SK-N-SH (cell line): Measurements from ENCODE around the gene GNG4. TPM values are rescaled to one million over a fixed set of nuclear protein-coding genes. Genes with fewer than 3 reads are reported as not detected.

Experiments
- CTCF ChIA-PET: fragments of 300-600, 350-600 bp; formaldehyde crosslinking; extraction: SDS; loops from one replicate; lab custom pipeline; 2021; lab: Yijun Ruan, JAX
- POLR2A ChIA-PET: fragments of 350-600 bp; sonication (Branson Sonifier 250); formaldehyde crosslinking; extraction: SDS; loops from one replicate; lab custom pipeline; 2020; ENCODE audit warnings: antibody characterized with exemption, inconsistent platforms; lab: Yijun Ruan, JAX
- DNase-seq: peaks from one replicate; pipeline ENCODE4 v3.0.0; 2012
- H2AFZ ChIP-seq: fragments of 200-600 bp; sonication (generic); 2 replicates; pipeline ENCODE4 v1.8.1; 2016; ENCODE audit warnings: antibody characterized with exemption, mild to moderate bottlenecking, low read depth
- H3F3A ChIP-seq: fragments of 200-600 bp; sonication (generic); replicated peaks from 2 replicates; pipeline ENCODE3; 2016; ENCODE audit warnings: antibody characterized with exemption, mild to moderate bottlenecking; ENCODE audit not compliant: insufficient read depth
- H3K27ac ChIP-seq, 2 experiments: fragments of 200-500 bp in 1 of 2; fragments of 200-600 bp in 1 of 2; sonication (Bioruptor generic) in 1 of 2; sonication (generic), shearing (Covaris generic) in 1 of 2; 2 replicates each; pipeline versions ENCODE4 v1.5.1 to v1.6.1; 2014 to 2016; ENCODE audit warnings: low read depth in 2 of 2, inconsistent platforms in 1 of 2, low read length in 1 of 2, mild to moderate bottlenecking in 1 of 2, mixed read lengths in 1 of 2
- H3K27me3 ChIP-seq: fragments of 200-600 bp; sonication (generic), shearing (Covaris generic); 2 replicates; pipeline ENCODE4 v1.6.1; 2016; ENCODE audit warnings: mixed run types; ENCODE audit not compliant: insufficient read depth
- H3K36me3 ChIP-seq, 2 experiments: fragments of 200-500 bp in 1 of 2; fragments of 200-600 bp in 1 of 2; sonication (Bioruptor generic) in 1 of 2; sonication (generic) in 1 of 2; replicated peaks in 1 of 2; 2 replicates each; pipeline versions ENCODE3 to v1.5.1; 2014 to 2016; ENCODE audit warnings: low read length in 1 of 2, mild to moderate bottlenecking in 1 of 2; ENCODE audit not compliant: insufficient read depth in 2 of 2, control insufficient read depth in 1 of 2
- H3K4me1 ChIP-seq, 2 experiments: fragments of 200-500 bp in 1 of 2; fragments of 200-600 bp in 1 of 2; sonication (Bioruptor generic) in 1 of 2; sonication (generic), shearing (Covaris generic) in 1 of 2; 2 replicates each; pipeline versions ENCODE4 v1.5.1 to v1.6.1; 2014 to 2016; ENCODE audit warnings: low read depth in 1 of 2, low read length in 1 of 2, mixed run types in 1 of 2; ENCODE audit not compliant: insufficient read depth in 2 of 2, control insufficient read depth in 1 of 2
- H3K4me2 ChIP-seq: fragments of 200-600 bp; sonication (generic), shearing (Covaris generic); 2 replicates; pipeline ENCODE4 v1.6.1; 2017; ENCODE audit warnings: mixed run types
- H3K4me3 ChIP-seq, 2 experiments: fragments of 200-500 bp in 1 of 2; fragments of 200-600 bp in 1 of 2; sonication (Bioruptor generic) in 1 of 2; sonication (generic), shearing (Covaris generic) in 1 of 2; 2 replicates each; pipeline versions ENCODE4 v1.5.1 to v1.8.1; 2014 to 2016; ENCODE audit warnings: low read depth in 2 of 2, inconsistent platforms in 1 of 2, low read length in 1 of 2, mild to moderate bottlenecking in 1 of 2, mixed read lengths in 1 of 2, moderate library complexity in 1 of 2
- H3K79me2 ChIP-seq: fragments of 200-600 bp; sonication (generic); 2 replicates; pipeline ENCODE4 v1.8.1; 2017; ENCODE audit warnings: mild to moderate bottlenecking; ENCODE audit not compliant: insufficient read depth
- H3K9ac ChIP-seq: fragments of 200-600 bp; sonication (generic); 2 replicates; pipeline ENCODE4 v1.6.1; 2017; ENCODE audit warnings: mixed run types
- H3K9me2 ChIP-seq: fragments of 200-600 bp; sonication (generic); 2 replicates; pipeline ENCODE4 v1.6.1; 2017; ENCODE audit warnings: mixed run types
- H3K9me3 ChIP-seq: fragments of 200-600 bp; sonication (generic); 2 replicates; pipeline ENCODE4 v1.6.1; 2017; ENCODE audit warnings: mixed run types, mild to moderate bottlenecking, moderate library complexity
- H4K20me1 ChIP-seq: fragments of 200-600 bp; sonication (generic); 2 replicates; pipeline ENCODE4 v1.6.1; 2017; ENCODE audit warnings: mild to moderate bottlenecking, mixed run types; ENCODE audit not compliant: insufficient read depth
- CHD2 ChIP-seq: fragments of 150-350 bp; IDR thresholded peaks from 2 replicates; pipeline ENCODE4 v1.6.1; 2018; ENCODE audit warnings: low read length; ENCODE audit not compliant: partially characterized antibody
- CTCF ChIP-seq: fragments of 200-600 bp; sonication (generic); IDR thresholded peaks from 2 replicates; pipeline ENCODE4 v1.6.1; 2017; ENCODE audit warnings: antibody characterized with exemption, mild to moderate bottlenecking, moderate library complexity
- EP300 ChIP-seq, 2 experiments: IDR thresholded peaks; 2 replicates each; pipeline versions ENCODE4 v1.4.0 to v1.6.1; 2012; ENCODE audit warnings: borderline replicate concordance in 1 of 2, low read depth in 1 of 2, low read length in 1 of 2
- FOSL2 ChIP-seq: IDR thresholded peaks from 2 replicates; pipeline ENCODE4 v1.4.0; 2012; ENCODE audit warnings: low read depth, mild to moderate bottlenecking, moderate library complexity, borderline replicate concordance
- FOXJ3 ChIP-seq: sonication (generic); formaldehyde crosslinking; IDR thresholded peaks from 2 replicates; pipeline ENCODE4 v1.5.1; 2020; ENCODE audit warnings: mild to moderate bottlenecking, missing genetic modification reagents
- GATA2 ChIP-seq: sonication (generic); formaldehyde crosslinking; IDR thresholded peaks from 2 replicates; pipeline ENCODE4 v1.5.0; 2020; ENCODE audit warnings: mild to moderate bottlenecking, missing genetic modification reagents
- JUND ChIP-seq: IDR thresholded peaks from 2 replicates; pipeline ENCODE4 v1.4.0; 2012
- MAX ChIP-seq: IDR thresholded peaks from 2 replicates; pipeline ENCODE4 v1.4.0; 2012; ENCODE audit warnings: low read depth
- NFIC ChIP-seq: IDR thresholded peaks from 2 replicates; pipeline ENCODE4 v1.4.0; 2012; ENCODE audit warnings: borderline replicate concordance
- POLR2AphosphoS5 ChIP-seq: IDR thresholded peaks from 2 replicates; pipeline ENCODE4 v1.6.1; 2012; ENCODE audit warnings: low read depth, low read length
- REST ChIP-seq: IDR thresholded peaks from 2 replicates; pipeline ENCODE4 v1.6.1; 2012; ENCODE audit warnings: mild to moderate bottlenecking, low read depth, low read length, moderate library complexity
- SIN3A ChIP-seq: IDR thresholded peaks from 2 replicates; pipeline ENCODE4 v1.6.1; 2012; ENCODE audit warnings: low read depth, mild to moderate bottlenecking, low read length, moderate library complexity, borderline replicate concordance
- SMC3 ChIP-seq: IDR thresholded peaks from 2 replicates; pipeline ENCODE4 v1.6.1; 2012; ENCODE audit warnings: low read depth, low read length, improper control_type of control experiment
- TAF1 ChIP-seq: IDR thresholded peaks from 2 replicates; pipeline ENCODE4 v1.6.1; 2012; ENCODE audit warnings: low read depth, mild to moderate bottlenecking, low read length, moderate library complexity, borderline replicate concordance
- TCF12 ChIP-seq: IDR thresholded peaks from 2 replicates; pipeline ENCODE4 v1.4.0; 2012
- TEAD4 ChIP-seq: IDR thresholded peaks from 2 replicates; pipeline ENCODE4 v1.4.0; 2012; ENCODE audit warnings: mild to moderate bottlenecking, borderline replicate concordance; ENCODE audit not compliant: insufficient read depth
- YY1 ChIP-seq: IDR thresholded peaks from 2 replicates; pipeline ENCODE4 v1.4.0; 2012; ENCODE audit warnings: low read depth, mild to moderate bottlenecking
- WGBS: methylation state at CpG from one replicate; pipeline ENCODE4 v1.1.6; 2017; ENCODE audit warnings: low lambda C conversion rate; 5-methylcytosine and 5-hydroxymethylcytosine counted together
- polyA plus RNA-seq, 3 experiments: library from polyadenylated mRNA; depleted of rRNA; stranded (reverse); fragments of >200 nt; gene quantifications; 2 replicates each; pipeline ENCODE4 v1.2.3, GENCODE V29; 2012
- TF ChIP-seq, protein P1 (sequence below): IDR thresholded peaks from 2 replicates; pipeline ENCODE4 v1.4.0; 2012; ENCODE audit warnings: low read depth, borderline replicate concordance
- TF ChIP-seq, protein P2 (sequence below): fragments of 150-350 bp; IDR thresholded peaks from 2 replicates; pipeline ENCODE4 v1.6.1; 2016; ENCODE audit warnings: mild to moderate bottlenecking, low read depth, low read length
- TF ChIP-seq, protein P3 (sequence below): IDR thresholded peaks from 2 replicates; pipeline ENCODE4 v1.4.0; 2012; ENCODE audit warnings: low read depth, borderline replicate concordance

Gene GNG4
- polyA plus RNA-seq, 1 of the 3 experiments (the other 2 are of a cell fraction): 1.6 TPM

DNA sequence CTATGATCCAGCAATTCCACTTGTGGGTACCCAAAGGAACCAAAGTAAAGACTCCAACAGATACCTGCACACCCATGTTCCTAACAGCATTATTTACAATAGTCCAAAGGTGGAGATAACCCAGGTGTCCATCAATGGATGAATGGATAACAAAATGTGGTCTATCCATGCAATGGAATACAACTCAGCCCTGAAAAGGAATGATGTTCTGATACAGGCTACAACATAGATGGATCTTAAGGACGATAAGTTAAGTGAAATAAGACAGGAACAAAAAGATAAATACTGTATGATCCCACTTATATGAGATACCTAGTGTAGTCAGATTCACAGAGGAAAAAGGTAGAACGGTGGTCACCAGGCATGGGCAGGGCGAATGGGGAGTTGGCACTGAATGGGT, 69.7 kb downstream of the GNG4 start:
- Histone ChIP-seq H3K9ac (no peak overlapping the region), H3F3A (no peaks in the 10 kb centered on the region), H3K36me3 (no peaks in the 10 kb centered on the region), H2AFZ (no peak overlapping the region), H3K9me2 (no peaks in the 10 kb centered on the region), H3K27me3 (no peaks in the 10 kb centered on the region), H4K20me1 (no peaks in the 10 kb centered on the region), H3K79me2 (no peaks in the 10 kb centered on the region), H3K27ac (no peak overlapping the region), H3K4me1 (no peaks in the 10 kb centered on the region), H3K9me3 (no peaks in the 10 kb centered on the region), H3K4me3 (no peak overlapping the region), H3K4me2 (no peak overlapping the region)
- WGBS: 61% methylated on average over 3 of the region's 3 CpGs
- ChIA-PET CTCF (no interaction called here), POLR2A (no interaction called here)
- no peak for TF ChIP-seq CTCF
- TF ChIP-seq JUND: no peak
- TF ChIP-seq FOSL2: no peak
- TF ChIP-seq EP300 (IDR thresholded peaks at IDR 0.05; ENCODE audit: borderline replicate concordance in 1 of 2, low read depth in 1 of 2, low read length in 1 of 2): no peak
- TF ChIP-seq SIN3A: no peak
- no peak for TF ChIP-seq YY1
- no peak for TF ChIP-seq NFIC
- TF ChIP-seq MAX: no peak
- TF ChIP-seq CHD2: no peak
- TF ChIP-seq TAF1: no peak
- TF ChIP-seq, protein P1, sequence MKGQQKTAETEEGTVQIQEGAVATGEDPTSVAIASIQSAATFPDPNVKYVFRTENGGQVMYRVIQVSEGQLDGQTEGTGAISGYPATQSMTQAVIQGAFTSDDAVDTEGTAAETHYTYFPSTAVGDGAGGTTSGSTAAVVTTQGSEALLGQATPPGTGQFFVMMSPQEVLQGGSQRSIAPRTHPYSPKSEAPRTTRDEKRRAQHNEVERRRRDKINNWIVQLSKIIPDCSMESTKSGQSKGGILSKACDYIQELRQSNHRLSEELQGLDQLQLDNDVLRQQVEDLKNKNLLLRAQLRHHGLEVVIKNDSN: no peak
- no peak for TF ChIP-seq TCF12
- TF ChIP-seq SMC3: no peak
- no peak for TF ChIP-seq TEAD4
- TF ChIP-seq, protein P2, sequence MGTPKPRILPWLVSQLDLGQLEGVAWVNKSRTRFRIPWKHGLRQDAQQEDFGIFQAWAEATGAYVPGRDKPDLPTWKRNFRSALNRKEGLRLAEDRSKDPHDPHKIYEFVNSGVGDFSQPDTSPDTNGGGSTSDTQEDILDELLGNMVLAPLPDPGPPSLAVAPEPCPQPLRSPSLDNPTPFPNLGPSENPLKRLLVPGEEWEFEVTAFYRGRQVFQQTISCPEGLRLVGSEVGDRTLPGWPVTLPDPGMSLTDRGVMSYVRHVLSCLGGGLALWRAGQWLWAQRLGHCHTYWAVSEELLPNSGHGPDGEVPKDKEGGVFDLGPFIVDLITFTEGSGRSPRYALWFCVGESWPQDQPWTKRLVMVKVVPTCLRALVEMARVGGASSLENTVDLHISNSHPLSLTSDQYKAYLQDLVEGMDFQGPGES: no peak
- no peak for TF ChIP-seq FOXJ3 (CRISPR knock-in tag)
- TF ChIP-seq, protein P3, sequence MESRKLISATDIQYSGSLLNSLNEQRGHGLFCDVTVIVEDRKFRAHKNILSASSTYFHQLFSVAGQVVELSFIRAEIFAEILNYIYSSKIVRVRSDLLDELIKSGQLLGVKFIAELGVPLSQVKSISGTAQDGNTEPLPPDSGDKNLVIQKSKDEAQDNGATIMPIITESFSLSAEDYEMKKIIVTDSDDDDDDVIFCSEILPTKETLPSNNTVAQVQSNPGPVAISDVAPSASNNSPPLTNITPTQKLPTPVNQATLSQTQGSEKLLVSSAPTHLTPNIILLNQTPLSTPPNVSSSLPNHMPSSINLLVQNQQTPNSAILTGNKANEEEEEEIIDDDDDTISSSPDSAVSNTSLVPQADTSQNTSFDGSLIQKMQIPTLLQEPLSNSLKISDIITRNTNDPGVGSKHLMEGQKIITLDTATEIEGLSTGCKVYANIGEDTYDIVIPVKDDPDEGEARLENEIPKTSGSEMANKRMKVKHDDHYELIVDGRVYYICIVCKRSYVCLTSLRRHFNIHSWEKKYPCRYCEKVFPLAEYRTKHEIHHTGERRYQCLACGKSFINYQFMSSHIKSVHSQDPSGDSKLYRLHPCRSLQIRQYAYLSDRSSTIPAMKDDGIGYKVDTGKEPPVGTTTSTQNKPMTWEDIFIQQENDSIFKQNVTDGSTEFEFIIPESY: no peak
- TF ChIP-seq GATA2 (CRISPR knock-in tag): no peak
- no peak for TF ChIP-seq REST
- TF ChIP-seq POLR2AphosphoS5: no peak
- DNase-seq: no peak
